Measurements from ENCODE around the gene CNKSR3. TPM values are rescaled to one million over a fixed set of nuclear protein-coding genes. Genes with fewer than 3 reads are reported as not detected.

CNKSR3 gene
- total RNA-seq, 1 donor from 2014 or later: 9.9 TPM

DNA sequence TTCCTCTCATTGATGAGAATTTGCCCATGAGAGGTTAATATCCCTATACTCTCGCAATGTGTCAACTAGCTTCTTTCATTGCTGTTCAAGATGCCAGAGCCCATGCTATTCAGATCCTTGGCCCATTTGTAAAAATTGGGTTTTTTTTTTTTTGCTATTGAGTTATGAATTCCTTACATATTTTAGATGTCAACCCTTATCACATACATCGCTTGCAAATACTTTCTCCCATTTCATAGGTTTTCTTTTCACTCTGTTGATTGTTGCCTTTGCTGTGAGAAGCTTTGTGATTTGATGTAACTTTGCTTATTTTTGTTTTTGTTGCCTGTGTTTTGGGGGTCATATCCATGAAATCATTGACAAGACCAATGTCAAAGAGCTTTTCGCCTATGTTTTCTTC is 121.7 kb downstream of the CNKSR3 start:
- DNase-seq (ENCODE audit: low spot score): no peak

- no peak for DNase-seq (ENCODE audit: low spot score)
These were observed 123.4 kb downstream of the CNKSR3 start for GRCh38 chr6:154386848-154387717.

- no peak for DNase-seq (ENCODE audit: low spot score)
These were observed 126.3 kb downstream of the CNKSR3 start for GRCh38 chr6:154384191-154384590.

GRCh38 chr6:154383273-154383672 is 127.2 kb downstream of the CNKSR3 start:
- no peak for DNase-seq (ENCODE audit: low spot score)

GRCh38 chr6:154382740-154383139 is 127.7 kb downstream of the CNKSR3 start:
- DNase-seq (ENCODE audit: low spot score): no peak

DNA sequence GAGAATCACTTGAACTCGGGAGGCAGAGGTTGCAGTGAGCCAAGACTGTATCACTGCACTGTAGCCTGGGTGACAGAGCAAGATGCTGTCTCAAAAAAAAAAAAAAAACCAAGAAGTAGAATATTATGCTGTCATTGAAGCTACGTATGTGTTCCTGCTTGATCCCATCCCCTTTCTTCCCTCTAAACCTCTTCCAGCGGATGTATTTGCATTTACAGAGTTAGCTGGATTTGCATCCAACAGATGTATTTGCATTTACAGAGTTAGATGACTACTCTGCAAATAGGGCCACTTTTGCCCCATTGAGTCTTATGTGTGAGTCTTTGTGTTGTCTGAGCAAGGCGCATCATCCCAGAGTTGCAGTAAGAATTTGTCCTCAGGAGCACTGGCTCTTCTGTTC is 128.9 kb downstream of the CNKSR3 start:
- DNase-seq (ENCODE audit: low spot score): no peak

DNA sequence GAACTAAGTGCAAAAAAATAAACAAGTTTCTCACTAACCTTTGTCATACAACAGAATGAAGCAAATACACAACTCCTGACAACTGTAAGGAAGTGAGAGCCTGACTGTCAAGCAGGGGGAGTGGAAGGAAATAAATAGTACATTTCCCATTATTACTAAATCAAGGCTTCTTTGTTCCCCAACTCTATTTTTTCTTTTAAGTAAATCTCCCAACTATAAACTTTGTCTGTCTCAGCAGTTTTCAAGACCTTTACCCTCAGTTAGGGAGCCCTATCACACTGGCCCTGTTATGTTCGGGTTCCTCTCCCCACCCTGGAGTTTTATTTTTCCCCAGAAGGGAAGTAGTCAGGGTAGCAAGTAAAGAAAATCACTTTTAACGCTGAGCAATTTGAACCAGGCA is 129.7 kb downstream of the CNKSR3 start:
- no peak for DNase-seq (ENCODE audit: low spot score)

DNA sequence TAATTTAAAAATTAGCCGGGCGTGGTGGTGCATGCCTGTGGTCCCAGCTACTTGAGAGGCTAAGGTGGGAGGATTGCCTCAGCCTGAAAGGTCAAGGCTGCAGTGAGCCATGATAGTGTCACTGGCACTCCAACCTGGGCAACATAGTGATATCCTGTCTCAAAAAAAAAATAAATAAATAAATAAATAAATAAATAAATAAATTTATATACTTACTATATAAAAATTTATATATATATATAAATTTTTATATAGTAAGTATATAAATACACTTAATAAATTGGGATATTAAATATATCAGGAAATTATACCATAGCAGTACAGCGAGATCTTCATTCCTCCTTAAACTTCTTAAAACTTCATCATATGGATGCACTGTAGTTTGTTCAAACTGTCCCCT is 130.9 kb downstream of the CNKSR3 start:
- no peak for DNase-seq (ENCODE audit: low spot score)

GRCh38 chr6:154378518-154378917 is 132.0 kb downstream of the CNKSR3 start:
- no peak for DNase-seq (ENCODE audit: low spot score)

DNA sequence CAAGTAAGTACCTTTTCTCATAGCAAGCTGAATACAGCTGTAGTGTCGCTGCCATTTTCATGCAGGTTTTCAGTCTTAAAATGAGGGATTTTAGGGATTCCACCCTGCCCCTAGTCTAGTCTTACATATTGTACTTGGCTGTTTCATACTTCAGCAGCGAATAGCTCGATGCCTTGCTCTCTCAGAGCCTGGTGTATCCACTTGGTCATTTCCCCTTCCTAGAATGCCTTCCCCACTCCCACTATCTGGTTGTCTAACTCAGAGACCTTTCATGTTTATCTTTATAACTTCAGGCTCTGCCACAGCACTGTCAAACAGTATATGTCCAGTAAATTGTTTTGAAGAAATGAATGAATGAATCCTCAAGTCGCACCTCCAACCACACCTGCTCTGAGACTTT is 132.8 kb downstream of the CNKSR3 start:
- DNase-seq (ENCODE audit: low spot score): no peak

- DNase-seq (ENCODE audit: low spot score): no peak
These were observed 136.5 kb downstream of the CNKSR3 start for GRCh38 chr6:154373971-154374370.

- DNase-seq (ENCODE audit: low spot score): no peak
These were observed 139.2 kb downstream of the CNKSR3 start for GRCh38 chr6:154371281-154371680.

DNA sequence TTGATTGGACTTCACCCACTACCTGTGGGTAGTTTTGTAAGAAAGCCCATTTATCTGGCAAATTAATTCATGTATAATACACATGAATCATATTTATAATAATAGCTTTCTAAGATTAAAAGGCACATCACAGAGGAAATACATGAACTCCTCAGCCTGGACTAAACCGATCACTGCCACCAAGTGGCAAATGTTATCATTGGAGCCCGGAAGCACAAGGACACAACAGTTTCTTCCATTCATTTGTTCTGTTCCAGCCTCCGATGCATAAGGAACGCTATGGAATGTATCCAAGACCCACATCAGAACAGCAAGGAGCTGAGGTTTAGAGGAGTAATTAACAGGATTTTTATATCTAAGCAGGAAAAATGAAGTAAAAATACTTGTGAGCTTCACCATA is 139.9 kb downstream of the CNKSR3 start:
- DNase-seq (ENCODE audit: low spot score): no peak

- DNase-seq (ENCODE audit: low spot score): no peak
These were observed 142.4 kb downstream of the CNKSR3 start for GRCh38 chr6:154367839-154368695.

GRCh38 chr6:154367336-154367735 is 143.1 kb downstream of the CNKSR3 start:
- no peak for DNase-seq (ENCODE audit: low spot score)

- no peak for DNase-seq (ENCODE audit: low spot score)
These were observed 146.7 kb downstream of the CNKSR3 start for GRCh38 chr6:154363821-154364220.

- DNase-seq (ENCODE audit: low spot score): no peak
These were observed 149.0 kb downstream of the CNKSR3 start for GRCh38 chr6:154361476-154361875.

DNA sequence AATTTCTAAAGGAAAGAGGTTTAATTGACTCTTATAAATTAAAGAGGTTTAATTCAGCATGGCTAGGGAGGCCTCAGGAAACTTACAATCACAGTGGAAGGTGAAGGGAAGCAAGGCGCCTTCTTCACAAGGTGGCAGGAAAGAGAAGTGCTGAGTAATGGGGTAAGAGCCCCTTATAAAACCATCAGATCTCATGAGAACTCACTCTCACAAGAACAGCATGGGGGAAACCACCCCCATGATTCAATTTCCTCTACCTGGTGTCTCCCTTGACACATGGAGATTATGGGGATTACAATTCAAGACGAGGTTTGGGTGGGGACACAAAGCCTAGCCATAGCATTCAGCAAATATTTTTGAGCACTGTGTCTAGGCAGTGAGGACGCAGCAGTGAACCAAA is 150.0 kb downstream of the CNKSR3 start:
- no peak for DNase-seq (ENCODE audit: low spot score)

DNA sequence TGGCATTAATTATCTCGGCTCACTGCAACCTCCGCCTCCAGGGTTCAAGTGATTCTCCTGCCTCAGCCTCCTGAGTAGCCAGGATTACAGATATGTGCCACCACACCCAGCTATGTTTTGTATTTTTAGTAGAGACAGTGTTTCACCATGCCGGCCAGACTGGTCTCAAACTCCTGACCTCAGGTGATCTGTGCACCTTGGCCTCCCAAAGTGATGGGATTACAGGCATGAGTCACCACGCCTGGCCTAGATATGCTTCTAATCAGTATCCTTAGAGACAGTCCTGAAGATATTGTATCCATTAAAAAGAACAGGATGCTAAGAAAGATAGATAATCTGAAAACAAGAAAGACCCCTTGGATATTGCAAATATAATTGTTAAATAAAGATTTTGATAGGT is 150.8 kb downstream of the CNKSR3 start:
- DNase-seq (ENCODE audit: low spot score): no peak

DNA sequence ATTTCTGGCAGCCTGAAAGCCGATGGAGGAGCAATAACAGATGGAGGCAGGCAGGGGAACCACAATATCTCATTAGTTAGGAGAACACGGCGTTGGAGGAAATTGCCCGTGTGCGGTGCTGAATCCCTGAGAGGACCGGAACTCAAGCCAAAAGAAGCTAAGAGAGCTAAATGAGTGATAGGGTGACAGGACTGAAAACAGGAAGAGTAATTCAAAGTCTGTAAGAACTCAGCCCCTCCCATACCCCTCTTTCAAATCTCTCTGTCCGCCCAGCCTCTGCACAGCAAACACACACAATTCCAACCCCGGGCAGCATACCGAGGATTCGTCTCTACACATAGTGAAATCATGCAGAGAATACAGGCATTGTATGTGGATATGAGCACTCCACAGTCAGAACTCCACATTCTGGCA is 151.3 kb downstream of the CNKSR3 start:
- no peak for DNase-seq (ENCODE audit: low spot score)

- DNase-seq (ENCODE audit: low spot score): no peak
These were observed 152.4 kb downstream of the CNKSR3 start for GRCh38 chr6:154358019-154358545.

DNA sequence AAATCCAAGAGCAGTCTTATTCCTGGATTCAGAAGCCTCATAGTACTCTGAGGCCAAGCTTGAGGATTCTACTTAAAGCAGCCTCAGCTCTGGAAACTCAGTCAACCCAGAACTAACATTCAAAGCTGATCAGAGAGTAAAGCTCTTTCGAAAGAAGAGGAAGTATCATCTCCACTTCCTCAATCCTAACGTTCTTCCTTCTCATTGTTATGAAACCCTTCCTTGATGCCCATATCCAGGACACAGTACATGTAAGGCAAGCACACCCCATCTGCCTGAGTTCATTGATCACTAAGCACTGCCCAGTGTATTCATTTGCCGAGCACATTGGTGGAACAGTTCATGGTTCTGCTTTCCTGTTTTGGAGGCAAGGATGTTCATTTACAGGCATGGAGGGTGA is 153.8 kb downstream of the CNKSR3 start, which contains the start of gene IPCEF1:
Gene IPCEF1, minus strand, starts transcription at position 114 of the 400 bp plus-strand sequence. CDS start 90,856 bp downstream, outside the sequence.
- no peak for DNase-seq (ENCODE audit: low spot score)
